Measurements from ENCODE around the gene TFG. TPM values are rescaled to one million over a fixed set of nuclear protein-coding genes. Genes with fewer than 3 reads are reported as not detected.

The TFG gene
- total and polyA plus RNA-seq, 2 of the 4 experiments (the other 2 are of a cell fraction) = 47.7 to 165 TPM

DNA sequence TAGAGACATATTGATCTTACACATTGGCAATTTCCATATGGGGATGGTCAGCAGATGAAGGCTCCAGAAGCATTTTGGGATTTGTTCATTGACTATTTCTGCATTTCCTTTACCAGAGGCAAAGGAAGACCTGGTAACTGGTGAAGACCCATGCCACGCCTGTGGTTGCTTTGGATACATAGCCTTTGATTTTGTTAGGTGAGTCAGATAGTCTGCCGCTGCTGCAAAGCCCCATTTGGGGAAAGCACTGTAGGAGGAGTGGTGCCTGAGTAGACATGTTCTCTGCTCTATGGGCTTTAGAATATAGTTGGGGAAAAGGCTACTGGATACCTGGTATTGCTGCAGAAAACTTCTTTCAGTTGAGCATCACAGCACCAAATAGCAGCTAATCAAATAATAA, 56.8 kb downstream of the TFG start:
- H2BK5ac ChIP-seq (ENCODE audit: low read depth, low read length, poor library complexity, severe bottlenecking) = no peak overlapping the region
- H3K4me3 ChIP-seq (ENCODE audit: insufficient read depth, low read depth, low read length) = no peak overlapping the region
- H4K91ac ChIP-seq (ENCODE audit: insufficient read depth, low read depth, low read length) = no peak overlapping the region
- no peak overlapping the region for H2BK20ac ChIP-seq (ENCODE audit: low read depth, low read length)
- H2BK15ac ChIP-seq (ENCODE audit: low read depth, low read length) = no peak overlapping the region
- dilution Hi-C loops (cut with HindIII; ENCODE audit: low sequenced_read_pairs, unreplicated experiment) = no loop called here
- H4K5ac ChIP-seq (ENCODE audit: low read depth, low read length) = no peak overlapping the region
- no peaks in the 10 kb centered on the region for H3K4me1 ChIP-seq (ENCODE audit: control insufficient read depth, insufficient read depth, low read length)
- in situ Hi-C loops (cut with MboI; ENCODE audit: low sequenced_read_pairs) = no loop called here
- no peak overlapping the region for H2AFZ ChIP-seq (replicated peaks; ENCODE audit: low read length, poor library complexity)
- POLR2A ChIA-PET (ENCODE audit: unreplicated experiment) = no interaction called here
- H2BK120ac ChIP-seq (ENCODE audit: low read depth, low read length) = no peak overlapping the region
- no peak overlapping the region for H3K27ac ChIP-seq (ENCODE audit: insufficient read depth, low read length)
- no peak overlapping the region for H3K18ac ChIP-seq (ENCODE audit: low read depth, low read length)
- no peak overlapping the region for H3K23ac ChIP-seq (ENCODE audit: low read depth, low read length)
- H4K20me1 ChIP-seq (ENCODE audit: insufficient read depth, low read length) = no peaks in the 10 kb centered on the region
- DNase-seq = no peak
- no peak overlapping the region for H3K56ac ChIP-seq (ENCODE audit: extremely low read depth, insufficient read depth, low read length)
- no peak overlapping the region for H2AK9ac ChIP-seq (replicated peaks; ENCODE audit: low read depth, low read length, poor library complexity)
- no peak overlapping the region for H3K14ac ChIP-seq (replicated peaks; ENCODE audit: low read depth, low read length)
- no peaks in the 10 kb centered on the region for H3K79me1 ChIP-seq (ENCODE audit: low read depth in 1 of 2, low read length in 2 of 2)
- CTCF ChIA-PET = no interaction called here
- H3K9ac ChIP-seq (ENCODE audit: low read depth, low read length) = no peak overlapping the region
- no TSS peak for BruUV-seq (replicated peaks)
- H4K8ac ChIP-seq (ENCODE audit: low read depth in 2 of 2, low read length in 2 of 2) = no peak overlapping the region
- no peaks in the 10 kb centered on the region; the same call in 1 of the 2 replicates for H3K27me3 ChIP-seq (ENCODE audit: control insufficient read depth, insufficient read depth, low read length)
- ATAC-seq (ENCODE audit: low read depth) = no peak
- TF ChIP-seq MAFK (IDR thresholded peaks at IDR 0.05; ENCODE audit: low read depth, low read length) = no peak
- TF ChIP-seq, protein P1, sequence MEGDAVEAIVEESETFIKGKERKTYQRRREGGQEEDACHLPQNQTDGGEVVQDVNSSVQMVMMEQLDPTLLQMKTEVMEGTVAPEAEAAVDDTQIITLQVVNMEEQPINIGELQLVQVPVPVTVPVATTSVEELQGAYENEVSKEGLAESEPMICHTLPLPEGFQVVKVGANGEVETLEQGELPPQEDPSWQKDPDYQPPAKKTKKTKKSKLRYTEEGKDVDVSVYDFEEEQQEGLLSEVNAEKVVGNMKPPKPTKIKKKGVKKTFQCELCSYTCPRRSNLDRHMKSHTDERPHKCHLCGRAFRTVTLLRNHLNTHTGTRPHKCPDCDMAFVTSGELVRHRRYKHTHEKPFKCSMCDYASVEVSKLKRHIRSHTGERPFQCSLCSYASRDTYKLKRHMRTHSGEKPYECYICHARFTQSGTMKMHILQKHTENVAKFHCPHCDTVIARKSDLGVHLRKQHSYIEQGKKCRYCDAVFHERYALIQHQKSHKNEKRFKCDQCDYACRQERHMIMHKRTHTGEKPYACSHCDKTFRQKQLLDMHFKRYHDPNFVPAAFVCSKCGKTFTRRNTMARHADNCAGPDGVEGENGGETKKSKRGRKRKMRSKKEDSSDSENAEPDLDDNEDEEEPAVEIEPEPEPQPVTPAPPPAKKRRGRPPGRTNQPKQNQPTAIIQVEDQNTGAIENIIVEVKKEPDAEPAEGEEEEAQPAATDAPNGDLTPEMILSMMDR (conservative IDR thresholded peaks at IDR 0.05; ENCODE audit: low read depth, low read length) = no peak
- no peak for TF ChIP-seq NFE2L2 (IDR thresholded peaks at IDR 0.05; ENCODE audit: low read depth, low read length)
- TF ChIP-seq BHLHE40 (IDR thresholded peaks at IDR 0.05; ENCODE audit: low read depth, low read length) = no peak
- TF ChIP-seq FOS (IDR thresholded peaks at IDR 0.05; ENCODE audit: low read depth, low read length) = no peak
- TF ChIP-seq USF2 (IDR thresholded peaks at IDR 0.05; ENCODE audit: low read depth, low read length) = no peak
- TF ChIP-seq MXI1 (IDR thresholded peaks at IDR 0.05; ENCODE audit: borderline replicate concordance, low read depth, low read length) = no peak
- TF ChIP-seq RFX5 (IDR thresholded peaks at IDR 0.05; ENCODE audit: low read depth, low read length) = no peak
- TF ChIP-seq RAD21 (IDR thresholded peaks at IDR 0.05; ENCODE audit: low read length) = no peak
- no peak for TF ChIP-seq SMC3 (IDR thresholded peaks at IDR 0.05; ENCODE audit: low read depth, low read length)
- no peak for TF ChIP-seq ELK1 (IDR thresholded peaks at IDR 0.05; ENCODE audit: borderline replicate concordance, low read depth, low read length)
- no peak for TF ChIP-seq CHD1 (IDR thresholded peaks at IDR 0.05; ENCODE audit: low read depth, low read length)
- no peak for TF ChIP-seq MAZ (IDR thresholded peaks at IDR 0.05; ENCODE audit: borderline replicate concordance, low read depth, low read length)
- TF ChIP-seq CEBPB (IDR thresholded peaks at IDR 0.05; ENCODE audit: low read depth, low read length) = no peak
- TF ChIP-seq RCOR1 (IDR thresholded peaks at IDR 0.05; ENCODE audit: insufficient replicate concordance, low read length) = no peak
- TF ChIP-seq POLR2A (IDR thresholded peaks at IDR 0.05; ENCODE audit: low read depth, low read length) = no peak
- H3K36me3 ChIP-seq (ENCODE audit: control insufficient read depth, insufficient read depth, low read length) = no peaks in the 10 kb centered on the region
- intact Hi-C loops (cut with micrococcal nuclease) = no loop called here
- H3K4ac ChIP-seq (ENCODE audit: low read depth, low read length) = no peak overlapping the region
- H2AK5ac ChIP-seq (ENCODE audit: low read depth, low read length) = no peak overlapping the region
- H3K4me2 ChIP-seq (ENCODE audit: low read depth, low read length) = no peak overlapping the region
- no peaks in the 10 kb centered on the region for H3K9me3 ChIP-seq (ENCODE audit: control insufficient read depth, insufficient read depth, low read length)
- 0 out of 2 replicates have a peak, but pooled peaks cover 3% of the 10 kb centered on the region for H3K9me1 ChIP-seq (ENCODE audit: insufficient read depth, low read length)
- 60% methylated on average over 1 of the region's 2 CpGs; no CpG with 5 or more reads in 1 of the 2 experiments for WGBS, 2 experiments (ENCODE audit: extremely low coverage in 2 of 2, insufficient read length in 1 of 2)

Measured in IMR-90 (cell line).